Measurements from ENCODE around the gene KRT14.
"Not testable (repeated sequence)": the region's sequence is repeated elsewhere in the genome, so short reads cannot be mapped to it uniquely, and the experiment has no call there.

Gene KRT14

GRCh38 chr17:41580687-41581365, 5.9 kb downstream of the KRT14 start:
- no peak overlapping the region for H3K27ac ChIP-seq (ENCODE audit: insufficient read depth in 1 of 2, low read depth in 1 of 2, low read length in 2 of 2, poor library complexity in 1 of 2, severe bottlenecking in 2 of 2)
- peaks cover 0 to 8% (median 0%) of the 10 kb centered on the region in 5 experiments for H3K27me3 ChIP-seq (replicated peaks in 2 of 5; ENCODE audit: control insufficient read depth in 4 of 5, insufficient read depth in 5 of 5, low read length in 4 of 5)
- CTCF ChIA-PET = interaction anchor here (1.0 to 1.7 kb wide), 5 partner anchors 25 to 82 kb away, joined by 3 to 4 read pairs (median 3); no protein-coding TSS in a partner anchor
- DNase-seq = no peak
- no peaks in the 10 kb centered on the region for H3K9me3 ChIP-seq (ENCODE audit: control extremely low read depth in 1 of 5, control insufficient read depth in 4 of 5, insufficient read depth in 2 of 5, low read depth in 1 of 5, low read length in 4 of 5)
- 100% methylated on average over 1 of the region's 1 CpG for WGBS (ENCODE audit: insufficient coverage)
- peaks cover 0 to 2% (median 1%) of the 10 kb centered on the region in 4 experiments for H3K4me1 ChIP-seq (ENCODE audit: control extremely low read depth in 1 of 4, control insufficient read depth in 4 of 4, insufficient read depth in 4 of 4, low read length in 3 of 4)
- no peak overlapping the region for H3K4me3 ChIP-seq (ENCODE audit: control insufficient read depth in 1 of 7, extremely low read depth in 1 of 7, insufficient read depth in 4 of 7, low read depth in 2 of 7, low read length in 6 of 7)
- H3K36me3 ChIP-seq (ENCODE audit: control insufficient read depth in 4 of 4, insufficient read depth in 4 of 4, low read length in 3 of 4) = no peaks in the 10 kb centered on the region
- POLR2A ChIA-PET = no interaction called here

GRCh38 chr17:41580244-41580575, 6.5 kb downstream of the KRT14 start:
- WGBS (ENCODE audit: insufficient coverage) = 85% methylated on average over 2 of the region's 2 CpGs
- ChIA-PET POLR2A (no interaction called here), CTCF (interaction anchor here (1.4 to 1.8 kb wide), 2 partner anchors 22 to 32 kb away, joined by 5 to 6 read pairs; no protein-coding TSS in a partner anchor)
- H3K27me3 ChIP-seq (replicated peaks in 2 of 5; ENCODE audit: control insufficient read depth in 4 of 5, insufficient read depth in 5 of 5, low read length in 4 of 5) = peaks cover 0 to 8% (median 0%) of the 10 kb centered on the region in 5 experiments
- no peak overlapping the region for H3K27ac ChIP-seq (ENCODE audit: insufficient read depth in 1 of 2, low read depth in 1 of 2, low read length in 2 of 2, poor library complexity in 1 of 2, severe bottlenecking in 2 of 2)
- H3K4me1 ChIP-seq (ENCODE audit: control extremely low read depth in 1 of 4, control insufficient read depth in 4 of 4, insufficient read depth in 4 of 4, low read length in 3 of 4) = peaks cover 0 to 2% (median 1%) of the 10 kb centered on the region in 4 experiments
- H3K4me3 ChIP-seq (ENCODE audit: control insufficient read depth in 1 of 7, extremely low read depth in 1 of 7, insufficient read depth in 4 of 7, low read depth in 2 of 7, low read length in 6 of 7) = no peak overlapping the region
- no peak for DNase-seq
- H3K36me3 ChIP-seq (ENCODE audit: control insufficient read depth in 4 of 4, insufficient read depth in 4 of 4, low read length in 3 of 4) = no peaks in the 10 kb centered on the region
- no peaks in the 10 kb centered on the region for H3K9me3 ChIP-seq (ENCODE audit: control extremely low read depth in 1 of 5, control insufficient read depth in 4 of 5, insufficient read depth in 2 of 5, low read depth in 1 of 5, low read length in 4 of 5)

GRCh38 chr17:41579484-41580243, 7.0 kb downstream of the KRT14 start:
- H3K27ac ChIP-seq (ENCODE audit: insufficient read depth in 1 of 2, low read depth in 1 of 2, low read length in 2 of 2, poor library complexity in 1 of 2, severe bottlenecking in 2 of 2) = no peak overlapping the region
- ChIA-PET CTCF (interaction anchor here (1.3 to 1.8 kb wide), 4 partner anchors 21 to 69 kb away, joined by 3 to 6 read pairs (median 5); no protein-coding TSS in a partner anchor), POLR2A (no interaction called here)
- peaks cover 0 to 2% (median 1%) of the 10 kb centered on the region in 4 experiments for H3K4me1 ChIP-seq (ENCODE audit: control extremely low read depth in 1 of 4, control insufficient read depth in 4 of 4, insufficient read depth in 4 of 4, low read length in 3 of 4)
- peaks cover 0 to 8% (median 0%) of the 10 kb centered on the region in 5 experiments for H3K27me3 ChIP-seq (replicated peaks in 2 of 5; ENCODE audit: control insufficient read depth in 4 of 5, insufficient read depth in 5 of 5, low read length in 4 of 5)
- WGBS (ENCODE audit: insufficient coverage) = 44% methylated on average over 14 of the region's 18 CpGs
- DNase-seq = peak; percentile 68 to 83 (median 77)
- H3K36me3 ChIP-seq (ENCODE audit: control insufficient read depth in 4 of 4, insufficient read depth in 4 of 4, low read length in 3 of 4) = no peaks in the 10 kb centered on the region
- H3K4me3 ChIP-seq (ENCODE audit: control insufficient read depth in 1 of 7, extremely low read depth in 1 of 7, insufficient read depth in 4 of 7, low read depth in 2 of 7, low read length in 6 of 7) = peak overlapping the region in 1 of 7 experiments; percentile 57
- H3K9me3 ChIP-seq (ENCODE audit: control extremely low read depth in 1 of 5, control insufficient read depth in 4 of 5, insufficient read depth in 2 of 5, low read depth in 1 of 5, low read length in 4 of 5) = no peaks in the 10 kb centered on the region

GRCh38 chr17:41578971-41579370, 7.7 kb downstream of the KRT14 start:
- Histone ChIP-seq H3K36me3 (ENCODE audit: control insufficient read depth in 4 of 4, insufficient read depth in 4 of 4, low read length in 3 of 4) (no peaks in the 10 kb centered on the region), H3K4me1 (ENCODE audit: control extremely low read depth in 1 of 4, control insufficient read depth in 4 of 4, insufficient read depth in 4 of 4, low read length in 3 of 4) (peaks cover 0 to 2% (median 1%) of the 10 kb centered on the region in 4 experiments), H3K27me3 (replicated peaks in 2 of 5; ENCODE audit: control insufficient read depth in 4 of 5, insufficient read depth in 5 of 5, low read length in 4 of 5) (peaks cover 0 to 8% (median 0%) of the 10 kb centered on the region in 5 experiments), H3K9me3 (ENCODE audit: control extremely low read depth in 1 of 5, control insufficient read depth in 4 of 5, insufficient read depth in 2 of 5, low read depth in 1 of 5, low read length in 4 of 5) (no peaks in the 10 kb centered on the region), H3K27ac (ENCODE audit: insufficient read depth in 1 of 2, low read depth in 1 of 2, low read length in 2 of 2, poor library complexity in 1 of 2, severe bottlenecking in 2 of 2) (no peak overlapping the region), H3K4me3 (ENCODE audit: control insufficient read depth in 1 of 7, extremely low read depth in 1 of 7, insufficient read depth in 4 of 7, low read depth in 2 of 7, low read length in 6 of 7) (no peak overlapping the region)
- ChIA-PET CTCF (interaction anchor here (1.1 to 1.8 kb wide), 7 partner anchors 21 to 84 kb away, joined by 3 to 6 read pairs (median 3); no protein-coding TSS in a partner anchor), POLR2A (no interaction called here)
- no peak for DNase-seq
- WGBS (ENCODE audit: insufficient coverage) = 91% methylated on average over 5 of the region's 5 CpGs

GRCh38 chr17:41578538-41578937, 8.2 kb downstream of the KRT14 start:
- ChIA-PET CTCF (interaction anchor here (1.1 to 1.8 kb wide), 6 partner anchors 24 to 84 kb away, joined by 3 to 6 read pairs (median 3); no protein-coding TSS in a partner anchor), POLR2A (no interaction called here)
- no peak for DNase-seq
- no peaks in the 10 kb centered on the region for H3K36me3 ChIP-seq (ENCODE audit: control insufficient read depth in 4 of 4, insufficient read depth in 4 of 4, low read length in 3 of 4)
- no peak overlapping the region for H3K27ac ChIP-seq (ENCODE audit: insufficient read depth in 1 of 2, low read depth in 1 of 2, low read length in 2 of 2, poor library complexity in 1 of 2, severe bottlenecking in 2 of 2)
- H3K9me3 ChIP-seq (ENCODE audit: control extremely low read depth in 1 of 5, control insufficient read depth in 4 of 5, insufficient read depth in 2 of 5, low read depth in 1 of 5, low read length in 4 of 5) = no peaks in the 10 kb centered on the region
- WGBS (ENCODE audit: insufficient coverage) = no CpG with 5 or more reads among the region's 1 CpG
- peaks cover 0 to 2% (median 1%) of the 10 kb centered on the region in 4 experiments for H3K4me1 ChIP-seq (ENCODE audit: control extremely low read depth in 1 of 4, control insufficient read depth in 4 of 4, insufficient read depth in 4 of 4, low read length in 3 of 4)
- no peak overlapping the region for H3K4me3 ChIP-seq (ENCODE audit: control insufficient read depth in 1 of 7, extremely low read depth in 1 of 7, insufficient read depth in 4 of 7, low read depth in 2 of 7, low read length in 6 of 7)
- H3K27me3 ChIP-seq (replicated peaks in 2 of 5; ENCODE audit: control insufficient read depth in 4 of 5, insufficient read depth in 5 of 5, low read length in 4 of 5) = peaks cover 0 to 8% (median 1%) of the 10 kb centered on the region in 5 experiments

- peaks cover 0 to 18% (median 8%) of the 10 kb centered on the region in 5 experiments for H3K27me3 ChIP-seq (replicated peaks in 2 of 5; ENCODE audit: control insufficient read depth in 4 of 5, insufficient read depth in 5 of 5, low read length in 4 of 5)
- CTCF ChIA-PET = interaction anchor here (1.6 kb wide), 1 partner anchor 28 kb away, joined by 4 read pairs; no protein-coding TSS in a partner anchor
- H3K4me1 ChIP-seq (ENCODE audit: control extremely low read depth in 1 of 4, control insufficient read depth in 4 of 4, insufficient read depth in 4 of 4, low read length in 3 of 4); POLR2A ChIA-PET; H3K27ac ChIP-seq (ENCODE audit: insufficient read depth in 1 of 2, low read depth in 1 of 2, low read length in 2 of 2, poor library complexity in 1 of 2, severe bottlenecking in 2 of 2); H3K36me3 ChIP-seq (ENCODE audit: control insufficient read depth in 4 of 4, insufficient read depth in 4 of 4, low read length in 3 of 4); H3K9me3 ChIP-seq (ENCODE audit: control extremely low read depth in 1 of 5, control insufficient read depth in 4 of 5, insufficient read depth in 2 of 5, low read depth in 1 of 5, low read length in 4 of 5); H3K4me3 ChIP-seq (ENCODE audit: control insufficient read depth in 1 of 7, extremely low read depth in 1 of 7, insufficient read depth in 4 of 7, low read depth in 2 of 7, low read length in 6 of 7); DNase-seq: not testable (repeated sequence)
- WGBS (ENCODE audit: insufficient coverage) = 100% methylated on average over 2 of the region's 4 CpGs
These were observed 10.0 kb downstream of the KRT14 start for GRCh38 chr17:41576740-41577139.
